GM23338 (cell line): Measurements from ENCODE around the gene PAIP2. TPM values are rescaled to one million over a fixed set of nuclear protein-coding genes. Genes with fewer than 3 reads are reported as not detected.

Experiments used
- ATAC-seq: fragments of 200-7000 bp; cut with Tn5 transposase; 3 replicates; pipeline ENCODE4 v1.9.1; 2020
- DNase-seq: peaks from one replicate; pipeline ENCODE4 v3.0.0-alpha.2; 2015; ENCODE audit warnings: low spot score
- H2AFZ ChIP-seq: fragments of 200-600 bp; sonication (generic); 2 replicates; pipeline ENCODE4 v1.8.0; 2016; ENCODE audit warnings: antibody characterized with exemption, mild to moderate bottlenecking, moderate library complexity
- H3F3A ChIP-seq: fragments of 200-600 bp; sonication (generic); replicated peaks from 2 replicates; pipeline ENCODE4 v1.8.0; 2017; ENCODE audit warnings: antibody characterized with exemption, mixed run types, low read depth
- H3K27ac ChIP-seq: fragments of 200-600 bp; sonication (generic); 2 replicates; pipeline ENCODE4 v1.6.1; 2016; ENCODE audit warnings: low read depth
- H3K27me3 ChIP-seq: fragments of 200-600 bp; sonication (generic); 2 replicates; pipeline ENCODE4 v1.8.0; 2016; ENCODE audit warnings: mild to moderate bottlenecking, mixed run types, moderate library complexity; ENCODE audit not compliant: insufficient read depth
- H3K36me3 ChIP-seq: fragments of 200-600 bp; sonication (generic); 2 replicates; pipeline ENCODE4 v1.8.0; 2016; ENCODE audit warnings: mild to moderate bottlenecking; ENCODE audit not compliant: insufficient read depth
- H3K4me1 ChIP-seq: fragments of 200-600 bp; sonication (generic); 2 replicates; pipeline ENCODE4 v1.8.0; 2016; ENCODE audit warnings: mild to moderate bottlenecking, moderate library complexity; ENCODE audit not compliant: insufficient read depth
- H3K4me2 ChIP-seq: fragments of 200-600 bp; sonication (generic); 2 replicates; pipeline ENCODE4 v1.7.1; 2017; ENCODE audit warnings: mixed run types
- H3K4me3 ChIP-seq: fragments of 200-600 bp; sonication (generic); 2 replicates; pipeline ENCODE4 v1.6.1; 2016; ENCODE audit warnings: mixed run types
- H3K79me2 ChIP-seq: fragments of 200-600 bp; sonication (generic); replicated peaks from 2 replicates; pipeline ENCODE4 v1.8.0; 2017; ENCODE audit warnings: mild to moderate bottlenecking; ENCODE audit not compliant: insufficient read depth
- H3K9me2 ChIP-seq: fragments of 200-600 bp; sonication (generic); 2 replicates; pipeline ENCODE4 v1.8.0; 2017; ENCODE audit not compliant: insufficient read depth
- H4K20me1 ChIP-seq: fragments of 200-600 bp; sonication (generic); replicated peaks from 2 replicates; pipeline ENCODE4 v1.8.0; 2017; ENCODE audit warnings: mild to moderate bottlenecking; ENCODE audit not compliant: insufficient read depth
- H3K27ac Mint-ChIP-seq: 2 replicates; pipeline ENCODE4 v1.8.0; 2020; ENCODE audit warnings: inconsistent platforms, mild to moderate bottlenecking, moderate library complexity, mixed read lengths
- H3K27me3 Mint-ChIP-seq: 3 replicates; pipeline ENCODE4 v1.8.0; 2022; ENCODE audit warnings: low read depth, mild to moderate bottlenecking, moderate library complexity, mixed read lengths, inconsistent platforms; ENCODE audit not compliant: insufficient read depth, poor library complexity
- H3K36me3 Mint-ChIP-seq: 3 replicates; pipeline ENCODE4 v1.8.0; 2021; ENCODE audit warnings: low read depth, mild to moderate bottlenecking, inconsistent platforms, moderate library complexity, mixed read lengths
- H3K4me1 Mint-ChIP-seq: 3 replicates; pipeline ENCODE4 v1.8.0; 2020; ENCODE audit warnings: mild to moderate bottlenecking, inconsistent platforms, mixed read lengths
- H3K4me3 Mint-ChIP-seq: 3 replicates; pipeline ENCODE4 v1.8.0; 2021; ENCODE audit warnings: moderate library complexity, mild to moderate bottlenecking, inconsistent platforms, mixed read lengths
- H3K9me3 Mint-ChIP-seq: 3 replicates; pipeline ENCODE4 v1.8.0; 2020; ENCODE audit warnings: moderate library complexity, mild to moderate bottlenecking, inconsistent platforms, mixed read lengths
- CREB1 ChIP-seq: fragments of 250-450 bp; sonication (Bioruptor Pico); IDR thresholded peaks from 2 replicates; pipeline ENCODE4 v1.5.0; 2020; ENCODE audit warnings: low read depth, mild to moderate bottlenecking, moderate library complexity
- ETS1 ChIP-seq: IDR thresholded peaks from 2 replicates; pipeline ENCODE4 v1.6.1; 2016; ENCODE audit warnings: antibody characterized with exemption
- EZH2phosphoT487 ChIP-seq: fragments of 200-600 bp; sonication (generic); IDR thresholded peaks from one replicate; pipeline ENCODE4 v1.8.1; 2018; ENCODE audit warnings: antibody characterized with exemption; ENCODE audit not compliant: unreplicated experiment
- JUNB ChIP-seq: IDR thresholded peaks from one replicate; pipeline ENCODE4 v1.6.1; 2016; ENCODE audit warnings: antibody characterized with exemption; ENCODE audit not compliant: unreplicated experiment
- NANOG ChIP-seq: IDR thresholded peaks from 2 replicates; pipeline ENCODE4 v1.6.1; 2016; ENCODE audit warnings: antibody characterized with exemption, borderline replicate concordance
- STAT1 ChIP-seq: IDR thresholded peaks from one replicate; pipeline ENCODE4 v1.6.1; 2016; ENCODE audit warnings: antibody characterized with exemption; ENCODE audit not compliant: unreplicated experiment
- ZNF114 ChIP-seq: fragments of 250-450 bp; sonication (Bioruptor Pico); IDR thresholded peaks from 2 replicates; pipeline ENCODE4 v1.5.0; 2020; ENCODE audit warnings: mild to moderate bottlenecking, moderate library complexity
- ZNF331 ChIP-seq: fragments of 250-450 bp; sonication (Bioruptor Pico); IDR thresholded peaks from 2 replicates; pipeline ENCODE4 v1.5.0; 2020; ENCODE audit warnings: low read depth, mild to moderate bottlenecking, moderate library complexity
- ZNF462 ChIP-seq: fragments of 250-450 bp; sonication (Bioruptor Pico); IDR thresholded peaks from 2 replicates; pipeline ENCODE4 v1.5.0; 2020; ENCODE audit warnings: mild to moderate bottlenecking, moderate library complexity
- polyA plus RNA-seq: library from polyadenylated mRNA; unstranded; fragments of >200 nt; fragmentation: Nextera tagmentation; extraction: Ambion mirVana; gene quantifications from 2 replicates; pipeline ENCODE4 v1.2.1, GENCODE V29; 2016
- total RNA-seq: library from RNA; depleted of rRNA; stranded (reverse); fragments of >200 nt; shearing (Covaris generic); gene quantifications from 2 replicates; pipeline ENCODE4 v1.2.3, GENCODE V29; 2014

The PAIP2 gene
- total and polyA plus RNA-seq, 2 experiments from 2014 or later = 132 to 277 TPM

DNA sequence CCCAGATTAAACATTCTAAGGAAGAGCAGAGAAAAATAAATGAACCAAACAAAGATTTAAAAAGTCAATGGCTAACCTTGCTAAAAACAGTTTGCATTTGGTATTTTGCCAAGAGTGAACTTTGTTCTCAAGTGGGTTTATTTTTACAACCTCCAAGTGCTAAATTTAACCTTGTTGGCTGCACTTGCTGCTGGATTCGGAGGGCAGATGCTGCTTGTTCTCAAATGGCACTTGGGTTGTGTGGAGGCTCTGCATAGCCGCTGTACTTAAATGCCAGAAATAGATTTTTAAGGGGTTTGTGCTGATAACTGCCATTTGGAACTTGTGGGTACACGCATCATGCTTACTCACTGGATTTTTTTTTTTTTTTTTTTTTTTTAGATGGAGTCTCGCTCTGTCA lies 75.6 kb downstream of the PAIP2 start:
- Histone ChIP-seq H3K9me2 (no peaks in the 10 kb centered on the region), H3K79me2 (no peaks in the 10 kb centered on the region), H3K4me1 (no peaks in the 10 kb centered on the region), H3K27me3 (no peaks in the 10 kb centered on the region), H3K4me2 (no peak overlapping the region), H3K27ac (no peak overlapping the region), H3K4me3 (no peak overlapping the region), H3K36me3 (peaks cover 4% of the 10 kb centered on the region; the same call in 1 of the 2 replicates), H2AFZ (no peak overlapping the region), H3F3A (peaks cover 3% of the 10 kb centered on the region; the same call in 1 of the 2 replicates), H4K20me1 (no peaks in the 10 kb centered on the region)
- H3K27ac Mint-ChIP-seq = no peak overlapping the region
- no peaks in the 10 kb centered on the region for H3K27me3 Mint-ChIP-seq
- H3K4me1 Mint-ChIP-seq = peaks cover 15% of the 10 kb centered on the region
- no peak for DNase-seq
- peaks cover 17% of the 10 kb centered on the region for H3K36me3 Mint-ChIP-seq
- H3K9me3 Mint-ChIP-seq = no peaks in the 10 kb centered on the region
- ATAC-seq = no peak
- no peak overlapping the region for H3K4me3 Mint-ChIP-seq
- TF ChIP-seq ZNF114 (CRISPR knock-in tag) = no peak
- no peak for TF ChIP-seq ETS1
- TF ChIP-seq JUNB = no peak
- TF ChIP-seq ZNF331 (CRISPR knock-in tag) = no peak
- TF ChIP-seq NANOG = no peak
- TF ChIP-seq ZNF462 (CRISPR knock-in tag) = no peak
- TF ChIP-seq CREB1 (CRISPR knock-in tag) = no peak
- TF ChIP-seq STAT1 = no peak
- no peak for TF ChIP-seq EZH2phosphoT487
